Activated CD8-positive, alpha-beta memory T cell treated with anti-CD3 and anti-CD28 coated beads, Interleukin-2, amount 50 U/mL, for 4 hours (primary cell): Measurements from ENCODE around the gene MUC20.
"Not testable (repeated sequence)": the region's sequence is repeated elsewhere in the genome, so short reads cannot be mapped to it uniquely, and the experiment has no call there.

Experiments
- DNase-seq: peaks from one replicate; pipeline ENCODE4 v3.0.0-alpha.2; 2020

The MUC20 gene

DNA sequence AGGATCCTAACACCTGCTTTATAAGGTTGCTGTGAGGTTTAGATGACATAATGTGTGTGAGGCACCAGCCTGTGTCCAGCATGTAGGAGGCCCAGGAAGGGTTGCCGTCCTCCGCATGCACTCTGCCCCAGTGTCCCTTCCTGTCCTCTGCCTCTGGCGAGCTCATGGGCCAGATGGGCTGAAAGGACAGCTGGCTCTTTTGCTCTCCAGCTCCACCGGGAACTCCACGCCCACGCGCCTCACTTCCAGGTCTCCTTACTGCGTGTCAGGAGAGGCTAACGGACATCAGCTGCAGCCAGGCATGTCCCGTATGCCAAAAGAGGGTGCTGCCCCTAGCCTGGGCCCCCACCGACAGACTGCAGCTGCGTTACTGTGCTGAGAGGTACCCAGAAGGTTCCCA is 12.2 kb downstream of the MUC20 start:
- DNase-seq: no peak

DNA sequence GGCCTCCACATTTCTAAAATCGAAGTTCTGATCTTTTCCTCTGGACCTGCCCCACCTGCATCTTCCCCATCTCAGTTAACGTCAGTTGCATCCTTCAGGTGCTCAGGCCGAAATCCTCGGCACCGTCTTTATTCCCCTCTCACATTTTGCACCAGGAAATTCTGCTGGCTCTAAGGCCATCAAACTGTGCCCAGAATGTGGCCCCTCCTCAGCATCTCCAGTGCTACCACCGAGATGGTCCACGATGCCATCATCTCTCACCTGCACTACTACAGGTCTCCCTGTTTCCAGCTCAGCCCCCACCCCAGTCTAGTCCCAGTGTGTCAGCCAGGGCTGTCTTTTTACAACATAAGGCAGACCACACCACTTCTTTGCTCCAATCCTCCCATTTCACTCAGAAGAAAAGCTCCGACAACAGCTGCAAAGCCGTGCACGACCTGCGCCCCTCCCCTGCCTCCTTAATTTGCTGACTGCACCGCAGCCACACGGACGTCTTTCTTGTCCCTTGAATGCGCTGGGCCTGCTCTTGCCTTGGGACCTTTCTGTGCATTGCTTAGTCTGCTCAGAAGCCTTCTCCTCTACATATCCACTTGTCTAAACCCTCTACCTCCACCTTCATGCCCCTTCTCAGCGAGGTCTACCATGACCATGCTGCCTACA is 14.4 kb downstream of the MUC20 start:
- DNase-seq: no peak

DNA sequence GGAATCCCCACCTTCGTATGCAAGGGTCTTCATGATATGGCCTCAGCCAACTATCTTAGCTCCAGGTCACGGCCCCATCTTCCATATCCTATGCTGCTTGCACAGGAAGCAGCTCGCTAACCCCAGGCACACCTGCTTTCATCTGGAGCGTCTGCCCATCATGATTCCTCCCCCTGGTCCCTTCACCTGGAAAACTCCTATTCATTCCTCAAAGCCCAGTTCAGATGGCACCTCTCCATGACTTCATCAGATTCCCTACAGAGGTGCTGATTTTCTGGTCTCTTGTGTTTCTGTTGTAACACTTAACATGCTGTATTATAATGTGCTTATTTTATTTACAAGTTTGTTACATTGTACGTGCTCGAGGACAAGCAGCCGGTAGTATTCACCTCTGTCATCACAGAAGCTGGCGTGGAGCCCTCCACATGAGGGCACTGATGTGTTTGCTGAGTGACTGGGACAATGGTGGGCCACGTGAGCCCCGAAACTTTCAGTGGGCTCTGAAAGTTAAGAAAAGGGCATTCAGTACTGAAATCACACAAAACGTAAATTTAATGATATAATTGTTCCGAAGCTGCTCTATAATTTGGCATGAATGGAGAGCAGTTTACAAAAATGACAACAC is 16.2 kb downstream of the MUC20 start:
- no peak for DNase-seq

DNA sequence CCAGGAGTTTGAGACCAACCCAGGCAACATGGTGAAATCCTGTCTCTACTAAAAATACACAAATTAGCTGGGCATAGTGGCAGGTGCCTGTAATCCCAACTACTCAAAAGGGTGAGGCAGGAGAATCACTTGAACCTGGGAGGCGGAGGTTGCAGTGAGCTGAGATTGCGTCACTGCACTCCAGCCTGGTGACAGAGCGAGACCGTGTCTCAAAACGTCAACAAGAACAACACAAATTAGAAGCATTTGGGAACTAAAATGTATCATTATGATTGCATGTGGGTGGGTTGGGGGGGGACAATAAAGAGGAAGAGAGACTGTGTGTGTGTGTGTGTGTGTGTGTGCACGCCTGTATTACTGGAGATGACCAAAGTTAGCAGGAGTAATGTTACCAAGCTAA is 17.0 kb downstream of the MUC20 start:
- DNase-seq: not testable (repeated sequence)

DNA sequence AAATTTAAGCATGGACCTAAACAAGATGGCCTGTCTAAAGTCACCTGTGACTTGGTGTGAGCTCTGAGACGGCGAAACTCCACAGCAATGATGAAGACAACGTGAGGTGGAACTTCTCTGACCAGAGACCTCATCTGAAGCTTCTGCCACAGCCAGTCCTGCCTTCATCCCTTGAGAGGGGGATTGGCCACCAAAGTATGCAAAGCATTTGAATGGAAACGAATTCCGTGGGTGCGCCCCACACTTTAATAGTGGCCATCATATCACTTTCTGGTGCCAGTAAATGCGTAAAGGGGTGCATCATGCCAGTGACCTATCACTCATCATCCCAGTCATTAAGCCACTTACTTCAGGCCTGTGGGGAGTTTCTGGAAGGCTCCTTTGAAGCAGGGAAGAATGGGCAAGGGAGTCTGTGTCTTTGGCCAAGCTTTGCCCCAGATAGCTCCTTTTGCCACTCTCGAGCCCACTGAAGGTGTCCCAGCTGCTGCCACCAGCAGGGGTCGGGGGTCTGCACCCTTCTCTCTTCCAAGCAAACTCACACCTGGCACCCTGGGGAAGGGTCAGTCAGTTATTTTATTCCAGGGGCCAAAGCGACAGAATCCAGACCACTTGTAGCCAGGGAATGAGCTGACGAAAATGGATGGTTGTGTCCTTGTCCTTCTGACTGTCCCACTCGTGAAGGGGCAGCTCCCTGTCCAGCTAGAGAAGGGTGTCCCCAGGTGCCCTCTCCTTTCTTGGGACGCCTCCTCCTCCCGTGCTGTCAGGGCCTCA is 17.7 kb downstream of the MUC20 start:
- no peak for DNase-seq

DNA sequence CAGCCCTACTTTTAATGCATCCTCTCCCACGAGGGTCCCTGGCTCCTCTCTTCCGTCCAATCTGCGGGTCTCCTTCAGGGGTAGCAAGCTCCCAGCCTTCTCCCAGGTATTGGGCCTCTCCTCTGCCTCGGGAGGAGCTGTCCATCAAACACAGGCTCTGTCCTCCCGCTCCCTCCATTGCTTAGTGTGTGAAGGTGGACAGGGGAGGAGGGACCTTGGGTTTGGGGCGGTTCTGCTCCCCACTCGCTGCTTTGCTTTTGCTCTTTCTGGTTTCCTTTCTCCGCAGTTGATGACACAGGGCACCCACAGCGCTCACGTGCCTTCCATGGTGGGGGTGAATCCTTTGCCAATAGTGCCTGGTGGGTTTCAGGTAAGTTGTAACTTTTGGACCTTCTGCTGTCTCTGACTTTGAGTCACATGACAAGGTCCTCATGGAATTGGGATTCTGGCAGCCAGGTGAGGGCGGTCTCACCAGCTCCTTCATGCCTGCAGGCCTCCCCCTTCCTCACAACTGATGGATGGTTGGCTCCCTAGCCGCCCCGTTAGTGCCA is 18.9 kb downstream of the MUC20 start:
- DNase-seq: no peak

DNA sequence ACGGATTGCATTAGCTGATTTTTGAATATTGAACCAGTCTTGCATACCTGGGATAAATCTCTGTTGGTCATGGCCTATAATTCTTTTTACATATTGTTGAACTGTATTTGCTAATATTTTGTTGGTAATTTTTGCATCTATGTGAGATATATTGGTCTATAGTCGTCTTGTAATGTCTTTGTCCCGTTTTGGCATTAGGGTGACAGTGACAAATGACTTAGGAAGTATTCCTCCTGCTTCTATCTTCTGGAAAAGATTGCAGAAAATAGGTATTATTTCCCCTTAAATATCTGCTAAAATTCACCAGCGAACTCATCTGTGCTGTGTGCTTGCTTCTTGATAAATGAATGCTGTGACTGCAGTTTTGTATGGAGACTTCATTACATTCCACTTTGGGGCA is 23.7 kb downstream of the MUC20 start:
- DNase-seq: no peak

DNA sequence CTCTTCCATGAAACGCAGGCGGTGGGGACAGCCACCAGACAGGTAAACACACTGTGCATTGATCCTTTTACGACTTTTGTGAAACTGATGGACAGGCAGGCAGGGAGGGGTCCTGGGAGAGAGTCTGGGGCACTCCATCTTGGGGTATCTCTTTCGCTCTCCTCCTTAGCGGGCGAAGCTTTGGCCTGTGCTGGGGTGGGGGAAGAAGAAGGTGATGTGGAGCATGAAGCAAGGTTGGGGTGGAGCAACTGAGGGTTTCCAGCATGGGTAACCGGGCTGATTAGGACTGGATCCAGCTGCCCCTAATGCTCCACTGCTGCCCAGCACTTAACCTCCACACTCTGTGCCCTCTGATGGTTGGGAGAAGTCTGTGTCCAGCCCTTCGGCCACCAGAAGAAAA is 25.6 kb downstream of the MUC20 start:
- no peak for DNase-seq

DNA sequence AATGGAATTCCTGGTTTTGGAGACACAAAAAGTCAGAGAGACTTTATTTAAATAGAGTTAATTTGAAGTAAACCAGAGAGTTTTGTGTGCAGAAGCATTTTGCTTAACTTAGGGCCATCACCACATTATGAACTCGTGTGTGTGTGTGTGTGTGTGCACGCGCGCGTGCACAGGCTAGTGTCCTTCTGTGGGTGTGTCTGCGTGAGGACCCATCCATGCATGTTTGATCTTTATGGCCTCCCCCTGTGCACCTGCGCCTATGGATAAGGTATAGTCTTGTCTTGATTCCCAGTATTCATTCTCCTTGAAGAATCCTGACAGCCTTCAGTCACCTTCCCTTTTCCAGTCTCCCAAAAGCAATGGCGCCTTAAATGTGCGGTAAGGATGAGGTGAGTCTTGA is 26.0 kb downstream of the MUC20 start:
- DNase-seq: no peak

DNA sequence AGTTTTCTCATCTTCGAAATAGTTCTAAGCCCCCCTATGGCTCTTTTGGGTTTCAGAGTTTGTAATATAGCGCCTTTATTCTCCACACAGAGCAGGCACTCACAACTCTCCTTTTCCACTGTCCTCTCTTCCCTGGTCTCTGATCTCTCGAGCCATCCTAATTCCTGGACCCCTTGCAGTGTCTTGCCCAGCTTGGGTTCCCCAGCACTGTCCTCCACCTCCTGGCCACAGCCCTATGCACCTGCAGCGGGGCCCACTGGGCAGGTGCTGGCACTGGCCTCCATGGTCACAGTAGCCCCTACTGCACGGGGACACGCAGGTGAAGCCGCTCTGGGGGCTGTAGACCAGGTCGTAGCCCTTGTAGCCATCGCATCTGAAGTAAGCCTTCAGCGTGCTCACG is 27.9 kb downstream of the MUC20 start:
- no peak for DNase-seq

DNA sequence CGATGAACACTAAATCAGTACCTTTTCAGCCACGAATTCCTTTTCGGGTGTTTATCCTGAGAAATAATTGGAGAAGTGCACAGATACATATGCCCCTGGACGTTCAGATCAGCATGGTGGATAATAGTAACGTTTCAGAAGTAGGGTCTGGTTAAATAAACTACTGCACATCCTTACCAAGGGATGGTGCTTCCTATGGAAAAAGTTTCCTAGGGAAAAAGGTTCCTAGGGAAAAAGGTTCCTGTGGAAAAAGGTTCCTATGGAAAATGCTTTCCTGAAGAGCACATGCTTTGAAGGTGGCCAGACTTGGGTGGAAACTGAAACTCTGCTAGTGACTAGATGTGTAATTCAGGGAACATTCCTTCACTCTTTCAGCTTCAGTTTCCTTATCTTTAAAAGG is 28.3 kb downstream of the MUC20 start:
- DNase-seq: not testable (repeated sequence)

DNA sequence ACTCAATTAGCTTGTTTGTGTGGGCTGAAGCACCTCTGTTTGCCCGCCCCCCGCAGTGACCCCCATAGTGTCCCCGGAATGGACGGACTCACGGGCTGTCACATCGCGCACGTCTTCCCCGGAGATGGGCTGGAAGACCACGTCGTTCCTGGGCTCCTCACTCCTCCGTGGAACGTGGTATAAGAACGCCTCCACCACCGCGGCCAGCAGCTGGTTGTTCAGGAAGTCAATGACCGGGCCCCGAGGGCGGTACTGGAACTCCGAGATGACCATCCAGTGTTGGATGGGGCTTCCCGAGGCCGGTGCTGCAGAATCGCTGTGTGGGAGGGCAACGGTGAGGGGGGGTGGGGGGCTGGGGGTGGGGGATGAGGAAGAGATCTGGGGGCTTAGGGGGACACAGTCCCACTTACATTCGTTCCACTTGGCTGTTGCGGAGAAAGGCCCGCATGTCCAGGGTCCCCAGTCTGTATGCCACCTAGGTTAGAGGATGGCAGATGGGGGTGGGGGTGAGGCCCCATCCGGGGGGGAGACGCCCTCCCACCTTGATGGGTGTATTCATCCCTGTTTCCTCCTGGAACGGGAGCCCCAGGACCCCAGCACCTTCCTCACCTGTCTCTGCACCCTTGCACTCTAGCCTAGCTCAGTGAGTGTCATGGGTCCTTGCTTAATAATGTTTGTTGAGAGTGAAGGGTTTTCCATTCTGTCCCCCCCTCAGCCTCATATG is 30.2 kb downstream of the MUC20 start:
- no peak for DNase-seq

DNA sequence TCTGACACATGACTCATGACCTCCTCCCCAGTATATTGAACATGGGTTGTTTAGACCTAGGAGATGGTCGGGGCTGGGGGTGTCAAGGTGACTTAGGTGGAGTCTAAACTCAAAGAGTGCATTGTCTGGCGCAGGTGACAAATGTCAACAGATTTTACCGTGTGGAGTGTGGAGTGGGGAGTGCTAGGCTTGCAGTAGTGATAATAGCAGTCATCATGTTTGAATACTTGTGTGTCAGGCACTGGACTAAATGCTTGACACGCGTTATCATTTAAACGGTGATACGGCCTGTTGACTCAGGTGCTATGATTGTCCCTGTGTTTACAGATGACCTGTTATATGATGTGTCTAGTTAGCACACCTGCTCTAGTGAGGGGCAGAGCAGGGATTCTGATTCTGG is 30.8 kb downstream of the MUC20 start:
- DNase-seq: no peak

DNA sequence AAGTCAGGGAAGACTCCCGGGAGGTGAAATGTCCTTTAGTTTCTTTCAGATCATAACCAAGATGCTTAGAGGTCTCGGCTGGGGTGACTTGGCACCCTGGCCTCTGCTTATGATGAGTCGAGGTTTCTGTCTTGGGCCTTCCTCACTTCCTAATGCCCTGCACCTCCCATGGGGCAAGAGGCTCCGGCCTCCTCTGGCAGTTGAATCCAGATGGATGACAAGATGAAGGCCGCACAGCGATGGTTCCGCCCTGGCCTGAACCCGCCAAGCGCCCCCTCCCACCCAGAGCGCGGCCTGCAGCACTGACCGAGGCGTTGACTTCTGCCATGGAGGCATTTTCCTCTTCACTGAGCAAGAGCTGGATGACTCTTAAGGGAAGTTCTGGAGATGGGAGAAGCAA is 31.3 kb downstream of the MUC20 start:
- no peak for DNase-seq

DNA sequence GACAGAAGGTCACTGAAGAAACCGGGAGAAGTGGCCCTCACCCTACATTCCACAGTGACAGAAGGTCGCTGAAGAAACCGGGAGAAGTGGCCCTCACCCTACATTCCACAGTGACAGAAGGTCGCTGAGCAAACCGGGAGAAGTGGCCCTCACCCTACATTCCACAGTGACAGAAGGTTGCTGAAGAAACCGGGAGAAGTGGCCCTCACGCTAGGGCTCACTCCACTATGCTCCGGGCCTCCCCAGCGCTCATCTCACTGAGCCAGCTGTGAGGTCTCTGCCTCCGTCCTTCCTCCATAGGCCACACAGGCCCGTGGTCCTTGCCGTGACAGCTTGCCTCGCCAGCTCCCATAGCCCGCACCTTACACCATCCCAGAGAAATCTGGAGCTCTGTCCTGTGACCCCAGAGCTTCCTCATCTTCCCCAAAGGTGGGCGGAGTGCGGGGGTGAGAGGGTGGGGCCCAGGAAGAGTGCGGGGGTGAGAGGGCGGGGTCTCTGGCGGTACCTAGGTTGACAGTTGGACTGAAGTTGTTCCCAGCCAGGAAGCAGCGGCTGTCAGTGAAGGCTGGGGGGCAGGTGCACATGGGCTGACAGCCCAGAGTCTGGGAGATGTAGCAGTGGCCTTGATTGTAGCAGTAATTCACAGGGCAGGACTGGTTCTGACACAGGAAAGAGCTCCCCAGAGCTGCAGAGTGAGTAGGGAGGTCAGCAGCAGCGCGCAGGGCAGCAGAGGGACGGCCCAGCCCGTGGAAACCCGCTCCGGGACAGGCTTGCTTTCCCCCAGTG is 32.0 kb downstream of the MUC20 start:
- DNase-seq: no peak

DNA sequence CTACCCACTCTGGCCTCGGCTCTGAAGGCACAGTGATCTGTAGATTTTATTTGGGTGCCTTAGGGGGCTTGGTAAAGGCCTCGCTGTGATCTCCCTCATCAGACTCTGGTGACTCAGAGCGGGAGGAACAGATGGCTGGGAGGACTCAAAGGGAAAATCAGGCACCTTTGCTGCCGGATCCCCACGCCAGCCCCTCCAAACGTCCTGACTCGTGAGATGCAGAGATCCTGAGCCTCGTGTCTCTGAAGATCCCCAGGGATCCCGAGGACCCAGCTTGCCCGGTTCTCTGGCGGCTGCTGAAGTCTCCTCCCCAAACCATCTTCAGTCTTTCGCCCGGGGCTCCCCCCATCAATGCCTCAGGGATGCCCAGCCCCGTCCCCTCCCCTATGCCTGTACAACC is 32.8 kb downstream of the MUC20 start:
- DNase-seq: no peak

DNA sequence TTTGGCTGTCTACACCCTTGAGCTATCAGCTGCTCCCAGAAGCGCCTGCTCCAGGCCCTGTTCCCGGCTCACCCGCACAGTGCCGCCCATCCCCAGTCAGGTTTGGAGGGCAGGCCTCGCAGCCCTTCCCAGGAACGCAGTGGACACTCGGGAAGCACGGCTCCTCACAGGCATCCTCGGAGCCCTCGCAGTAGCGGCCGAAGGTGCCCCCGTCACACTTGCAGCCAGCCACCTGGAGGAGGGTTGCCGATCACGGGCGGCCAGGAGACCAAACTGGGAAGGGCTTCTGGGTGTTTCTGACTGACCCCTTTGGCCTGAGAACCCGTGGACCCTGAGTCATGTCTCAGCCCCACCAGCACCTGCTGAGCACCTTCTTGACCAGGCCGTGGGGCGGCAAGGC is 33.4 kb downstream of the MUC20 start:
- DNase-seq: no peak

DNA sequence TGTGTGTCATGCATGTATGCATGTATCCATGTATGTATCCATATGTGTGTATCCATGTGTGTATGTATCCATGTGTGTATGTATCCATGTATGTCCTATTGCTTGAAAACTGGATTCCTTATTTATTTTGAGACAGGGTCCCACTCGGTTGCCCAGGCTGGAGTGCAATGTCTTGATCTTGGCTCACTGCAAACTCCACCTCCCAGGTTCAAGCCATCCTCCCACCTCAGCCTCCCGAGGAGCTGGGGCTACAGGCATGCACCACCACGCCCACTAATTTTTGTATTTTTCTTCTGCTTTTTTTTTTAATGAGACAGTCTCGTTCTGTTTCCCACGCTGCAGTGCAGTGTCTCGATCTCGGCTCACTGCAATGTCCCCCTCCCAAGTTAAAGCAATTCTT is 34.1 kb downstream of the MUC20 start:
- no peak for DNase-seq

DNA sequence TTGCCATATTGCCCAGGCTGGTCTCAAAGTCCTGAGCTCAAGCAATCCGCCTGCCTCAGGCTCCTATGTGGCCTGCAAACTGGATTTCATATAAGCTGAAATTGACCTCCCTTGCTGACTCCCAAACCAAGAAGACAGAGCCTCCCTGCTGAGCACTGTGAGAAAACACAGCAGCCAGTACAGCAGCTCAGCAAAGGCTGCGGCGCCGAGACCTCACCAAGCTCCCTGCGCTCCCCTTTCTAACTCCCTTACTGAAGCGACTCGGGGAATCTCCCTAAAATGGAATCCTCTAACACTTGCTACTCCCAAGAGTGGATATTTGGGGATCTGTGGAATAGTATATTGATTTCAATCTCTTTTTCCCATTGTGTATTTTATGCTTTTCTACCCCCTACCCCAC is 34.6 kb downstream of the MUC20 start:
- DNase-seq: no peak

DNA sequence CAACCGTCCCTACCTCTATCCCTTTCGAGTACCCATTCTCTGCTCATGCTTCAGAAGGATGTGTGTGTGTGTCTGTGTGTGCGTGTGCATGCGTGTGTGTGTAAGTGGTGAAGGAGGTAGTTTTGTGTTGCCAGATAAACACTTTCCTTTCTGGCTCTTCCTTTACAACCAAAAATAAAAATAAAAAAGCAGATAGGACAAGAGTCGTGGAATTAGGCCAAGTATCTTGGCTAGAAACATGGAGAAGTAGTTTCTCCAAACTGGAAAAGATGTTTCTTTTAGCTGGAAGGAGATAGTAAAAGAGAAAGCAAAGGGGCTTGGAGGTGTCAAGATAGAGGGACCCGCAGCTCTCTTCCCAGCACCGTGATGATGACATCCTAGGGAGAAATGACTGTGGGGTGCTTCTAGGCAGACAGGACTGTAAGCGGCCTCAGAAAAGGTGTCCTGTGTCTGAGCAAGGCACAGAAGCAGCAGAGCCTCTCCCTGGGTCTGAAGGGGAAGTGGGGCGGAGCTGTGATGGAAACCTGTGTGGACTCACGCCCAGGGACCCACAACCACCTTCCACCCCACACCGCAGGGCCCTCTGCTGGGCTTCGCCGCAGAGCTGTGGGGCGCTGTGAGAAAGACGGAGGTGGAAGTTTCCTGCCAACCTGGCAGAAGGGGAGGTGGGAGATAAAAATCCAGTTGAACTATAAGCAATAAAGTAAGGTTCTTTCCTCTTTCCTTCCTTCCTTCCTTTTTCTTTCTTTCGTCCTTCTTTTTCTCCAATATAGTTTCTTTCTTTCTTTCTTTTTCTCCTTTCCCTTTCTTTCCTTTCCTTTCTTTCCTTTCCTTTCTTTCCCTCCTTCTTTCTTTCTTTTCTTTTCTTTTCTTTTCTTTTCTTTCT is 35.3 kb downstream of the MUC20 start:
- no peak for DNase-seq

DNA sequence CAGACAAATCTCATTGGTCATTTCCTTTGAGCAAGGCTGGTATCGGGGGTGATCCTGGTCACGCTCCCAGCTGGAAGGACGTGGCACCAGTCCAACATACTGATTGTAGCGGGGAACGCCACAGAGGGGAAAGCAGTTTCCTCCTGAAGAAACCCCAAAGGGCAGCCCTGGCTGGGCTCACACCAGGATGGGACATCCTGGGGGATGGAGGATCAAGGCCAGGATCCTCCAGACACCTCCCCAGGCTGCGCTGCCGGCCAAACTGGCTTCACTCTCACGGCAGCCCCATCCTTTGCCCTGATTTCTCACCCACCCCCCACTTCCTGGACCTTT is 36.6 kb downstream of the MUC20 start:
- no peak for DNase-seq

DNA sequence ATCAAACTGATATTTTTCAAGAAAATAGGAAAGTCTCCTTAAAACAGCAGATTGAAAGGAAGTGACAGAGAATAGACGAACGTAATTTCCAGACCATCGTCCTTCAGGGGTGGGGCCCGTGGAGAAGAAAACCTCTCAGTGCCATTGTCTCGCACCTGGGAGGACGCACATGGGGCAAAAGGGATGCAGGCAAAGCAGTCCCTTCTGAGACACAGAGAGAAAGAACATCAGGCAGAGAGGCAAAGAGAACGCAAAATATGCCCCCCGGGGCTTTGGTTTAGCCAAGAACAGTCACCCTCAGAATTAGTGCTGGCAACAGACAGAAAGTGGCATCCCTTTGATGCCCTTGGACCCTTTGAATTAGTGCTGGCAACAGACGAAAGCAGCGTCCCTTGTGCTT is 37.0 kb downstream of the MUC20 start:
- no peak for DNase-seq
